Caco-2 (cell line): ENCODE data around the gene PLXNC1. TPM values are rescaled to one million over a fixed set of nuclear protein-coding genes. Genes with fewer than 3 reads are reported as not detected.

Source experiments
- BruUV-seq: library from RNA; stranded (reverse); fragments of 400-500 nt; replicated peaks from 2 replicates; lab custom pipeline; 2021; lab: Mats Ljungman, UMichigan
- CTCF ChIA-PET: fragments of 300-600 bp; sonication (Branson Sonifier 250); formaldehyde crosslinking; loops from one replicate; lab custom pipeline; 2022; ENCODE audit warnings: antibody characterized with exemption; lab: Charles Lee
- POLR2A ChIA-PET: fragments of 300-600 bp; sonication (Branson Sonifier 250); formaldehyde crosslinking; loops from one replicate; lab custom pipeline; 2022; ENCODE audit warnings: antibody characterized with exemption; lab: Charles Lee
- DNase-seq, 2 experiments: peaks; one replicate each; pipeline versions ENCODE4 v3.0.0 to v3.0.0-alpha.2; 2020 to 2022
- H3K27me3 ChIP-seq: replicated peaks from 2 replicates; pipeline ENCODE4 v1.6.0; 2011; ENCODE audit warnings: low read length; ENCODE audit not compliant: control insufficient read depth, insufficient read depth
- H3K36me3 ChIP-seq: 2 replicates; pipeline ENCODE4 v1.5.1; 2011; ENCODE audit warnings: low read length; ENCODE audit not compliant: control insufficient read depth, insufficient read depth
- H3K4me1 ChIP-seq: fragments of 250-450 bp; sonication (Bioruptor Pico); 2 replicates; pipeline ENCODE4 v1.5.1; 2020; ENCODE audit warnings: mild to moderate bottlenecking
- H3K4me3 ChIP-seq: 2 replicates; pipeline ENCODE4 v1.5.1; 2011; ENCODE audit warnings: low read depth, mild to moderate bottlenecking, control low read depth, low read length
- H3K9me3 ChIP-seq: fragments of 250-450 bp; sonication (Bioruptor Pico); 2 replicates; pipeline ENCODE4 v1.5.1; 2020; ENCODE audit warnings: mild to moderate bottlenecking, moderate library complexity
- H3K27ac Mint-ChIP-seq: one replicate; pipeline ENCODE4 v1.8.0; 2022; ENCODE audit warnings: mixed read lengths; ENCODE audit not compliant: unreplicated experiment
- H3K27me3 Mint-ChIP-seq: one replicate; pipeline ENCODE4 v1.8.0; 2022; ENCODE audit warnings: mixed read lengths; ENCODE audit not compliant: insufficient read depth, unreplicated experiment
- H3K36me3 Mint-ChIP-seq: one replicate; pipeline ENCODE4 v1.8.0; 2022; ENCODE audit warnings: mild to moderate bottlenecking, mixed read lengths; ENCODE audit not compliant: insufficient read depth, unreplicated experiment
- H3K4me1 Mint-ChIP-seq: one replicate; pipeline ENCODE4 v1.8.0; 2022; ENCODE audit warnings: low read depth, mixed read lengths; ENCODE audit not compliant: unreplicated experiment
- H3K4me3 Mint-ChIP-seq: one replicate; pipeline ENCODE4 v1.8.0; 2022; ENCODE audit warnings: mild to moderate bottlenecking, moderate library complexity, mixed read lengths; ENCODE audit not compliant: unreplicated experiment
- H3K9me3 Mint-ChIP-seq: one replicate; pipeline ENCODE4 v1.8.0; 2022; ENCODE audit warnings: mixed read lengths; ENCODE audit not compliant: unreplicated experiment
- intact Hi-C: fragments of 100-400 bp; cut with micrococcal nuclease; formaldehyde crosslinking; loops from one replicate; pipeline ENCODE4 v1.10.0; 2022; ENCODE audit not compliant: unreplicated experiment
- total RNA-seq: library from RNA; stranded (reverse); gene quantifications from 2 replicates; pipeline ENCODE4 v1.2.3, GENCODE V29; 2022
- TF ChIP-seq, protein P1 (sequence below), 2 experiments: fragments of 200-600 bp in 1 of 2; IDR thresholded peaks; 1 replicate in 1 of 2; 2 replicates in 1 of 2; pipeline versions ENCODE4 v1.5.1 to v1.8.0; 2011 to 2022; ENCODE audit warnings: antibody characterized with exemption in 1 of 2, control low read depth in 1 of 2, inconsistent platforms in 1 of 2, low read depth in 1 of 2, low read length in 1 of 2, mild to moderate bottlenecking in 1 of 2, moderate library complexity in 1 of 2; ENCODE audit not compliant: insufficient read depth in 1 of 2, severe bottlenecking in 1 of 2, unreplicated experiment in 1 of 2

The PLXNC1 gene
- total RNA-seq, 1 experiment from 2014 or later = 41.3 TPM

DNA sequence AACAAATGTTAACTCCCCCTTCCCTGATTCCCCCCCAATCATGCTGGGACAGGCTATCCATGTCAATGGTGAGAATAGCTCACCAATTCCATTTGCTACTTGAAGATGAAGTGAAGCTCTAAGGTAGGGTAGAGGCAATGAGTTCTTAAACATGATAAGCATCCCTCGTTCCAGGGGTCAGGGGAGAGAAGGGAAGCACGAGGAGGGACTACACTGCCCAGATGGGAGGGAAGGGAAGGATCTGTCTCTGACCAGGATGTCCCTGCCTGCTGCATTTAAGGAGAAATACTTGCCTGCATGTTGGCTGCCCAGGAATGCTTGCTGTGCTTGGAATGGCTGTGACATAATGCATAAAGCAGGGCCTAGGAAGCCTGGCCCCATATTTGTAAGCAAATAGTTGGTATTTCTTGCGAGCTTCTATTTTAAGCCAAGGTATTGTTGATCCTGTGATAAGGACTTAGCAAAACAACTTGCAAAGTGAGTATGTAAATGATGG is 156.2 kb downstream of the PLXNC1 start:
- Mint-ChIP-seq H3K4me3 (no peak overlapping the region), H3K27ac (no peak overlapping the region), H3K36me3 (peaks cover 58% of the 10 kb centered on the region), H3K9me3 (no peaks in the 10 kb centered on the region), H3K4me1 (peaks cover 6% of the 10 kb centered on the region), H3K27me3 (no peaks in the 10 kb centered on the region)
- TF ChIP-seq, protein P1, sequence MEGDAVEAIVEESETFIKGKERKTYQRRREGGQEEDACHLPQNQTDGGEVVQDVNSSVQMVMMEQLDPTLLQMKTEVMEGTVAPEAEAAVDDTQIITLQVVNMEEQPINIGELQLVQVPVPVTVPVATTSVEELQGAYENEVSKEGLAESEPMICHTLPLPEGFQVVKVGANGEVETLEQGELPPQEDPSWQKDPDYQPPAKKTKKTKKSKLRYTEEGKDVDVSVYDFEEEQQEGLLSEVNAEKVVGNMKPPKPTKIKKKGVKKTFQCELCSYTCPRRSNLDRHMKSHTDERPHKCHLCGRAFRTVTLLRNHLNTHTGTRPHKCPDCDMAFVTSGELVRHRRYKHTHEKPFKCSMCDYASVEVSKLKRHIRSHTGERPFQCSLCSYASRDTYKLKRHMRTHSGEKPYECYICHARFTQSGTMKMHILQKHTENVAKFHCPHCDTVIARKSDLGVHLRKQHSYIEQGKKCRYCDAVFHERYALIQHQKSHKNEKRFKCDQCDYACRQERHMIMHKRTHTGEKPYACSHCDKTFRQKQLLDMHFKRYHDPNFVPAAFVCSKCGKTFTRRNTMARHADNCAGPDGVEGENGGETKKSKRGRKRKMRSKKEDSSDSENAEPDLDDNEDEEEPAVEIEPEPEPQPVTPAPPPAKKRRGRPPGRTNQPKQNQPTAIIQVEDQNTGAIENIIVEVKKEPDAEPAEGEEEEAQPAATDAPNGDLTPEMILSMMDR (IDR thresholded peaks at IDR 0.05; ENCODE audit: insufficient read depth in 1 of 2, low read depth in 1 of 2, low read length in 1 of 2, severe bottlenecking in 1 of 2, unreplicated experiment in 1 of 2) = no peak
- intact Hi-C loops = no loop called here
- no peak for DNase-seq
- no peak overlapping the region for H3K4me3 ChIP-seq
- ChIA-PET POLR2A (no interaction called here), CTCF (no interaction called here)
- no peaks in the 10 kb centered on the region for H3K4me1 ChIP-seq
- H3K36me3 ChIP-seq = peaks cover under 1% of the 10 kb centered on the region; the same call in 1 of the 2 replicates
- no peaks in the 10 kb centered on the region for H3K9me3 ChIP-seq
- BruUV-seq = no TSS peak
- no peaks in the 10 kb centered on the region for H3K27me3 ChIP-seq

- no peaks in the 10 kb centered on the region for H3K9me3 Mint-ChIP-seq
- ChIA-PET POLR2A (no interaction called here), CTCF (no interaction called here)
- intact Hi-C loops = no loop called here
- H3K27ac Mint-ChIP-seq = no peak overlapping the region
- Histone ChIP-seq H3K4me1 (no peaks in the 10 kb centered on the region), H3K36me3 (no peaks in the 10 kb centered on the region; the same call in 1 of the 2 replicates), H3K9me3 (no peaks in the 10 kb centered on the region), H3K27me3 (no peaks in the 10 kb centered on the region), H3K4me3 (no peak overlapping the region)
- TF ChIP-seq, protein P1 (IDR thresholded peaks at IDR 0.05; ENCODE audit: insufficient read depth in 1 of 2, low read depth in 1 of 2, low read length in 1 of 2, severe bottlenecking in 1 of 2, unreplicated experiment in 1 of 2) = no peak
- no peak for DNase-seq
- H3K4me1 Mint-ChIP-seq = peaks cover under 1% of the 10 kb centered on the region
- peaks cover 55% of the 10 kb centered on the region for H3K36me3 Mint-ChIP-seq
- no peak overlapping the region for H3K4me3 Mint-ChIP-seq
- H3K27me3 Mint-ChIP-seq = no peaks in the 10 kb centered on the region
- TSS peak; percentile 11 for BruUV-seq
These were observed 157.0 kb downstream of the PLXNC1 start for GRCh38 chr12:94305130-94305957.

DNA sequence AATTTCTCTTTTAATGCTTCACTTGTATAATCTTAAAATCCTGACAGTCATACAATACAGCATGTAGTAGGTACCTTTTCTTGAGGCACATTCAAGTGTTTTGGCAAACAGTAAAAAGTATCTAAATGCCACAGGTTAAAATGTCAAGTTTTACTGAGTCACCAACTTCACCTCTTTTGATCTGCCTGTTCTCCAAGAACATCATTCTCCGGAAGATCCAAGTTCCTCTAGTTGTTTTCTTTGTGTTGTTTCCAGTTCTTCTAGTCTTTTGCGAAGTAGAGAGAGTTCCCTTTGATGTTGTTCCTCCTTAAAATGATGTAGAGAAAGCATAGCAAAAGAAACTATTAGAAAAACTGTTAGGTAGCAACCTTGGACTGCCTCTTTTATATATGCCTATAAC is 160.2 kb downstream of the PLXNC1 start:
- intact Hi-C loops = no loop called here
- ChIA-PET POLR2A (no interaction called here), CTCF (no interaction called here)
- no peak for DNase-seq
- Mint-ChIP-seq H3K9me3 (no peaks in the 10 kb centered on the region), H3K4me3 (no peak overlapping the region), H3K27ac (no peak overlapping the region), H3K27me3 (no peaks in the 10 kb centered on the region), H3K36me3 (peaks cover 45% of the 10 kb centered on the region), H3K4me1 (no peaks in the 10 kb centered on the region)
- Histone ChIP-seq H3K4me1 (no peaks in the 10 kb centered on the region), H3K36me3 (no peaks in the 10 kb centered on the region; the same call in 1 of the 2 replicates), H3K9me3 (no peaks in the 10 kb centered on the region), H3K4me3 (no peak overlapping the region), H3K27me3 (no peaks in the 10 kb centered on the region)
- BruUV-seq = no TSS peak
- TF ChIP-seq, protein P1 (IDR thresholded peaks at IDR 0.05; ENCODE audit: insufficient read depth in 1 of 2, low read depth in 1 of 2, low read length in 1 of 2, severe bottlenecking in 1 of 2, unreplicated experiment in 1 of 2) = no peak
